Testis (tissue), 3 donors: ENCODE measurements around the gene VBP1. TPM values are rescaled to one million over a fixed set of nuclear protein-coding genes. Genes with fewer than 3 reads are reported as not detected.

ENCODE experiments used
- DNase-seq: peaks from one replicate; pipeline ENCODE4 v3.0.0-alpha.2; 2019
- H3K27ac ChIP-seq, 2 donors: fragments of 200-600 bp; sonication (generic); one replicate each; pipeline ENCODE4 v1.5.1; 2019
- H3K27me3 ChIP-seq: fragments of 200-600 bp; sonication (generic); one replicate; pipeline ENCODE4 v1.5.1; 2019
- H3K36me3 ChIP-seq: fragments of 200-600 bp; sonication (generic); one replicate; pipeline ENCODE4 v1.5.1; 2017; ENCODE audit warnings: low read depth; ENCODE audit errors: missing control alignments
- H3K4me1 ChIP-seq: fragments of 200-600 bp; sonication (generic); one replicate; pipeline ENCODE4 v1.5.1; 2019
- H3K4me3 ChIP-seq, 2 donors: fragments of 200-600 bp; sonication (generic); one replicate each; pipeline ENCODE4 v1.5.1; 2017 to 2019
- H3K9me3 ChIP-seq: fragments of 200-600 bp; sonication (generic); one replicate; pipeline ENCODE4 v1.5.1; 2017
- POLR2A ChIP-seq: fragments of 450-650 bp; IDR thresholded peaks from one replicate; pipeline ENCODE4 v1.6.1; 2017; ENCODE audit warnings: antibody characterized with exemption, mild to moderate bottlenecking, moderate library complexity
- WGBS, 2 donors: methylation state at CpG; one replicate each; pipeline ENCODE4 v1.1.5; 2018; 5-methylcytosine and 5-hydroxymethylcytosine counted together
- intact Hi-C: fragments of 100-400 bp; cut with DNase I; formaldehyde crosslinking; loops from one replicate; pipeline ENCODE4 v1.15.1; 2023; ENCODE audit warnings: low total_unique reads
- polyA plus RNA-seq: library from polyadenylated mRNA; stranded (reverse); fragments of 350-450 nt; fragmentation: Illumina TruSeq; extraction: RNeasy Lipid Tissue Mini Kit (QIAGEN cat#74804); gene quantifications from one replicate; pipeline ENCODE4 v1.2.3, GENCODE V29; 2014; ENCODE audit warnings: low read depth, low replicate concordance; ENCODE audit not compliant: insufficient read depth
- total RNA-seq, 2 donors: library from RNA; depleted of rRNA; stranded (reverse); fragments of >200 nt; gene quantifications; one replicate each; pipeline ENCODE4 v1.2.3, GENCODE V29; 2016
- TF ChIP-seq, protein P1 (sequence below), 3 experiments: fragments of 450-650 bp in 2 of 3; fragments of 200-600 bp in 1 of 3; sonication (generic) in 1 of 3; IDR thresholded peaks; one replicate each; pipeline ENCODE4 v1.5.1; 2016 to 2019; ENCODE audit warnings: antibody characterized with exemption in 3 of 3, mild to moderate bottlenecking in 2 of 3, moderate library complexity in 1 of 3

Gene VBP1
- total and polyA plus RNA-seq, 3 donors from 2014 or later = 14.8 to 26.5 (median 20.9) TPM

DNA sequence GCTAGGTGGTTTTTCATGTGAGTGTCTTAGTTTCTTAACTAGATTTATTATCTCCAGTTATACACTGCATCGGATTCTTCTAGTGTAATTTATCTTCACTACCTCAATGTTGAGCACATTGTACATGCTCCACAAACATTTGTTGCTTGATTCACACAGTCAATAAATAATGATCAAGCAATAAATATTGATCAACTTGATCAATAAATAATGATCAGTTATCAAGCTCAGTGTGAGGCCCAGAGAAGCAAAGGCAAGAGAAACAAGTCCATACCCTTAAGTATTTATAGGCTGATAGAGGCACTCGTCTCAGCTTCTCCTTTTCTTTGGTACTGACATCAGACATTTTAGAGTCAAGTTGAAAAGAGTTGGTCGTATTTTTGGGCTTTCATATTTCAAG is 5.1 kb upstream of the VBP1 start:
- Histone ChIP-seq H3K9me3 (no peaks in the 10 kb centered on the region), H3K27ac (no peak overlapping the region), H3K4me1 (no peaks in the 10 kb centered on the region), H3K36me3 (no peaks in the 10 kb centered on the region), H3K4me3 (no peak overlapping the region), H3K27me3 (no peaks in the 10 kb centered on the region)
- no peak for TF ChIP-seq POLR2A
- TF ChIP-seq, protein P1, sequence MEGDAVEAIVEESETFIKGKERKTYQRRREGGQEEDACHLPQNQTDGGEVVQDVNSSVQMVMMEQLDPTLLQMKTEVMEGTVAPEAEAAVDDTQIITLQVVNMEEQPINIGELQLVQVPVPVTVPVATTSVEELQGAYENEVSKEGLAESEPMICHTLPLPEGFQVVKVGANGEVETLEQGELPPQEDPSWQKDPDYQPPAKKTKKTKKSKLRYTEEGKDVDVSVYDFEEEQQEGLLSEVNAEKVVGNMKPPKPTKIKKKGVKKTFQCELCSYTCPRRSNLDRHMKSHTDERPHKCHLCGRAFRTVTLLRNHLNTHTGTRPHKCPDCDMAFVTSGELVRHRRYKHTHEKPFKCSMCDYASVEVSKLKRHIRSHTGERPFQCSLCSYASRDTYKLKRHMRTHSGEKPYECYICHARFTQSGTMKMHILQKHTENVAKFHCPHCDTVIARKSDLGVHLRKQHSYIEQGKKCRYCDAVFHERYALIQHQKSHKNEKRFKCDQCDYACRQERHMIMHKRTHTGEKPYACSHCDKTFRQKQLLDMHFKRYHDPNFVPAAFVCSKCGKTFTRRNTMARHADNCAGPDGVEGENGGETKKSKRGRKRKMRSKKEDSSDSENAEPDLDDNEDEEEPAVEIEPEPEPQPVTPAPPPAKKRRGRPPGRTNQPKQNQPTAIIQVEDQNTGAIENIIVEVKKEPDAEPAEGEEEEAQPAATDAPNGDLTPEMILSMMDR (IDR thresholded peaks at IDR 0.05) = no peak
- no peak for DNase-seq
- 90 to 97% methylated on average over 3 of the region's 3 CpGs for WGBS, 2 donors
- intact Hi-C loops = no loop called here

DNA sequence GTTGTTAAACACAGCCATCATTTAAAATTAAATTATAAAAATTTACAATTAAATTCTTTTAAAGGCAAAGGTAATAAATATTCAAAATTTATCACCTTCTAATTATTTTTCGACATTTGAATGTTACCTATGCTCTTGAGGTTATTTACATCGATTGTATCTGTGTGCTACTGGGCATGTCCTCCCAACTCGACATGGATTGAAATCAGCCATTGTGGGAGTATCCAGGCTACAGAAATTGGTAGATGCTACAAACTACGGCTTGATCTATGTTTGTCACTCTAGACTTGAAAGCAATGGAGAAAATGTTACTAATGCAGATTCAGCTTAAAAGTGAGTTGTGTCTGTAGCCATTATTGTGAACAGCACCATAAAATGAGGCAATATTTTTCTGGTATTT is 2.5 kb upstream of the VBP1 start:
- Histone ChIP-seq H3K4me3 (no peak overlapping the region), H3K9me3 (no peaks in the 10 kb centered on the region), H3K27me3 (no peaks in the 10 kb centered on the region), H3K36me3 (no peaks in the 10 kb centered on the region), H3K4me1 (peaks cover 3% of the 10 kb centered on the region), H3K27ac (no peak overlapping the region)
- TF ChIP-seq, protein P1 (IDR thresholded peaks at IDR 0.05) = no peak
- DNase-seq = no peak
- intact Hi-C loops = no loop called here
- WGBS, 2 donors = 85 to 89% methylated on average over 4 of the region's 4 CpGs

DNA sequence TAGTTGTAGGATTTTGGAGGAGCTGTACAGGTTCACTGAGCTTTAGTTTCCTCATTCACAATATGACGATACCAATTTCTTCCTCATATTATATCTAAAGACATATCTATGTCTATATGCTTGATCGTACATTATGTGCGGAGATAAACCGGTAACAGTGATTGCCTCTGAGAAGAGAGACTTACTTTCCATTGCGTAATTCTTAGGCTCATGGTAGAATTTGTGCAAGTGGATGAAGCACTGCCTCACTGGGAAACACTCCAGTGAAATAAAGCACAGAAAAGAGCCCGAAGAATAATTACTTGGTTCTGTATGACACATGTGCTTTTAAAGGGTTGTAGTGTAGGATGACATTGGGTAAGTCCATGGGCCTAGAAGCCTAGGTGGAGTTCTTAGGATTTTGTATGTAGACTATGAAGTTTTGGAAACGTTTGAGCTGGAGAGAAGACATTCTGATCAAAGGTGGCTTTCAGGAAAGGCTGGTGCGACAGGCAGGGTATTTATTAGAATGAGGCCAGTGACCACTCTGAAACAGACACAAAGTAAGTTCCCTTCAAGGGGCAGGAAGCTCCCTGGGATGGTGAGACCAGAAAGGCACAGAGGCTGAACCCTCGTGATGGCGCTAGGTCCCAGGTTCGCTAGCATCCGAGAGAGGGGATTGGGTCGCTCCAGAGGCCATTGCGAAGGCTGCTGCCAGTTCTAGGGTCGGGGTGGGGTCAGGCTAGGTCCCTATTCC is 649 bp upstream of the VBP1 start:
- intact Hi-C loops = no loop called here
- WGBS, 2 donors = 35 to 51% methylated on average over 8 to 15 of the region's 15 CpGs

DNA sequence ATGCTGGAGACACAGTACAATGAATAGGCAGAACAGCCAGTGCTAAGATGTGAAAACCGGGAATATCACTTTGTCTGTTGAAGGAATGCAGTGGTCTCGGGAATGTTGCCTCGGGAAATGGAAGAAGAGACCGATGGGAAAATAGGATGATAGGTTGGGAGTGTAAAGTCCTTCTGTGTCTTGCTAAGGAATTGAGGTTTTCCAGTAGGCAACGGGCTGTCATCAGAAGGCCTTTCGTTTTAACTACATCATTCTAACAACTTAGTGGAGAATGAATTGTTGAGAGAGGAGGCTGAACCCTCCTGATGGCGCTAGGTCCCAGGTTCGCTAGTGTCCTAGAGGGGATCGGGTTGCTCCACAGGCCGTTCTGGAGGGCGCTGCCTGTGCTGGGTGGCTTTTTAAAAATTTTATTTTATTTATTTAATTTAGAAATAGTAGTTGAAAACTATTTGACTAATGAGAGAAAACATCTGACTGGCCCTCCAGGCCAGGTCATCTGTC is 730 bp downstream of the VBP1 start:
- Histone ChIP-seq H3K27me3 (no peaks in the 10 kb centered on the region), H3K9me3 (no peaks in the 10 kb centered on the region), H3K27ac (peak overlapping the region; percentile 90 to 93), H3K4me1 (peaks cover 3% of the 10 kb centered on the region), H3K36me3 (no peaks in the 10 kb centered on the region), H3K4me3 (peak overlapping the region; percentile 67 to 76)
- intact Hi-C loops = no loop called here
- peak; percentile 13 for DNase-seq
- TF ChIP-seq, protein P1 (IDR thresholded peaks at IDR 0.05) = no peak
- no peak for TF ChIP-seq POLR2A
- WGBS, 2 donors = 3 to 4% methylated on average over 11 of the region's 11 CpGs

More for the DNA sequence above, 649 bp upstream of the VBP1 start:
- H3K27ac ChIP-seq = peak overlapping the region; percentile 82 to 90
- H3K4me1 ChIP-seq = peaks cover 3% of the 10 kb centered on the region
- TF ChIP-seq, protein P1 (IDR thresholded peaks at IDR 0.05) = no peak
- no peak for TF ChIP-seq POLR2A
- DNase-seq = no peak
- H3K36me3 ChIP-seq = no peaks in the 10 kb centered on the region
- peak overlapping the region; percentile 67 to 76 for H3K4me3 ChIP-seq
- H3K27me3 ChIP-seq = no peaks in the 10 kb centered on the region
- no peaks in the 10 kb centered on the region for H3K9me3 ChIP-seq

DNA sequence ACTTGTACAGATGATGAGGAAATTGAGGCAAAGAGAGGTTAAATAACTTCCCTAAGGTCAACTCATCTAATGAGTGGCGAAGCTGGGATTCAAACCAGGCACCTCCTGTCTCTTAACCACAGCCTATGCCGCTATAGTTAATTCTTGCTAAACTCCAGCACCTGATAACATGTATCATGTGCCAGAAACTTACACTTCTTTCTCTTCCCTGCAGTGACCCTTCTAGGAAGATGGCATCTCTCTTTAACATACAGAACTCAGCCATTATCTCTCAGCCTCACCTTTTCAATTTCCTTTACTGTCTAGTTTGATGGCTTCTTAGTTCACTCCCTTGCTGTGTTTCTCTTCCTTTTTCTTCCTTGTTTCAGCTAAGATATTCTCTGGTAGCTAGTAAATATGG is 2.5 kb downstream of the VBP1 start:
- TF ChIP-seq, protein P1 (IDR thresholded peaks at IDR 0.05) = no peak
- no peak for TF ChIP-seq POLR2A
- no peak for DNase-seq
- intact Hi-C loops = no loop called here

More for the DNA sequence above, 2.5 kb downstream of the VBP1 start:
- no peaks in the 10 kb centered on the region for H3K36me3 ChIP-seq
- H3K4me3 ChIP-seq = no peak overlapping the region
- peaks cover 3% of the 10 kb centered on the region for H3K4me1 ChIP-seq
- no peak overlapping the region for H3K27ac ChIP-seq
- 77 to 80% methylated on average over 2 of the region's 2 CpGs for WGBS, 2 donors
- H3K9me3 ChIP-seq = no peaks in the 10 kb centered on the region
- H3K27me3 ChIP-seq = no peaks in the 10 kb centered on the region
